Parathyroid adenoma (tissue), 2 donors: ENCODE results near the gene MTHFD2L.

Experiments
- H2AFZ ChIP-seq: fragments of 300-600 bp; sonication (generic); one replicate; pipeline ENCODE4 v1.7.0; 2017; ENCODE audit warnings: antibody characterized with exemption, mild to moderate bottlenecking
- H3K27ac ChIP-seq: fragments of 300-600 bp; sonication (generic); one replicate; pipeline ENCODE4 v1.7.0; 2017
- H3K27me3 ChIP-seq: fragments of 300-600 bp; sonication (generic); one replicate; pipeline ENCODE4 v1.7.0; 2017; ENCODE audit warnings: low read length; ENCODE audit not compliant: control insufficient read depth, insufficient read depth
- H3K36me3 ChIP-seq: fragments of 300-600 bp; sonication (generic); one replicate; pipeline ENCODE4 v1.7.0; 2017; ENCODE audit warnings: low read length; ENCODE audit not compliant: control insufficient read depth, insufficient read depth
- H3K4me1 ChIP-seq: fragments of 300-600 bp; sonication (generic); one replicate; pipeline ENCODE4 v1.7.0; 2017; ENCODE audit warnings: control low read depth
- H3K4me2 ChIP-seq: fragments of 300-600 bp; sonication (generic); one replicate; pipeline ENCODE4 v1.7.0; 2017; ENCODE audit warnings: low read length
- H3K4me3 ChIP-seq: fragments of 300-600 bp; sonication (generic); one replicate; pipeline ENCODE4 v1.7.0; 2017; ENCODE audit warnings: low read depth, low read length
- H3K79me2 ChIP-seq: fragments of 300-600 bp; sonication (generic); one replicate; pipeline ENCODE4 v1.7.0; 2017; ENCODE audit warnings: control low read depth
- H3K9ac ChIP-seq: fragments of 300-600 bp; sonication (generic); one replicate; pipeline ENCODE4 v1.7.0; 2017; ENCODE audit warnings: mild to moderate bottlenecking
- H3K9me3 ChIP-seq: fragments of 300-600 bp; sonication (generic); one replicate; pipeline ENCODE4 v1.7.0; 2017; ENCODE audit warnings: low read length; ENCODE audit not compliant: control insufficient read depth
- CTCF ChIP-seq: fragments of 300-600 bp; sonication (generic); IDR thresholded peaks from one replicate; pipeline ENCODE4 v1.7.0; 2017; ENCODE audit warnings: antibody characterized with exemption, mild to moderate bottlenecking
- donor health status: primary hyperparathyroidism.

Gene MTHFD2L

GRCh38 chr4:74315376-74315775 is 157.5 kb downstream of the MTHFD2L start:
- H3K4me1 ChIP-seq: no peaks in the 10 kb centered on the region
- H3K4me3 ChIP-seq: no peak overlapping the region
- no peak overlapping the region for H2AFZ ChIP-seq
- H3K79me2 ChIP-seq: no peaks in the 10 kb centered on the region
- H3K9ac ChIP-seq: no peak overlapping the region
- H3K36me3 ChIP-seq: no peaks in the 10 kb centered on the region
- no peak for TF ChIP-seq CTCF
- H3K4me2 ChIP-seq: no peak overlapping the region
- H3K27ac ChIP-seq: no peak overlapping the region
- H3K27me3 ChIP-seq: no peaks in the 10 kb centered on the region
- no peaks in the 10 kb centered on the region for H3K9me3 ChIP-seq

GRCh38 chr4:74316397-74316796 is 158.5 kb downstream of the MTHFD2L start:
- TF ChIP-seq CTCF: no peak
- no peak overlapping the region for H2AFZ ChIP-seq

GRCh38 chr4:74317616-74318246 is 159.8 kb downstream of the MTHFD2L start:
- H3K36me3 ChIP-seq: no peaks in the 10 kb centered on the region
- H3K79me2 ChIP-seq: no peaks in the 10 kb centered on the region
- no peaks in the 10 kb centered on the region for H3K4me1 ChIP-seq
- H3K27ac ChIP-seq: no peak overlapping the region
- H3K9me3 ChIP-seq: no peaks in the 10 kb centered on the region
- H3K9ac ChIP-seq: no peak overlapping the region
- no peak overlapping the region for H2AFZ ChIP-seq
- H3K4me2 ChIP-seq: no peak overlapping the region
- no peak for TF ChIP-seq CTCF
- H3K4me3 ChIP-seq: no peak overlapping the region
- no peaks in the 10 kb centered on the region for H3K27me3 ChIP-seq

More at GRCh38 chr4:74316397-74316796, 158.5 kb downstream of the MTHFD2L start:
- no peaks in the 10 kb centered on the region for H3K9me3 ChIP-seq
- H3K36me3 ChIP-seq: no peaks in the 10 kb centered on the region
- H3K9ac ChIP-seq: no peak overlapping the region
- H3K27ac ChIP-seq: no peak overlapping the region
- H3K79me2 ChIP-seq: no peaks in the 10 kb centered on the region
- H3K4me2 ChIP-seq: no peak overlapping the region
- H3K27me3 ChIP-seq: no peaks in the 10 kb centered on the region
- H3K4me3 ChIP-seq: no peak overlapping the region
- H3K4me1 ChIP-seq: no peaks in the 10 kb centered on the region

- Histone ChIP-seq H3K9me3 (no peaks in the 10 kb centered on the region), H3K4me1 (no peaks in the 10 kb centered on the region), H3K27me3 (no peaks in the 10 kb centered on the region)
These were observed 160.4 kb downstream of the MTHFD2L start for GRCh38 chr4:74318276-74318675.

More at GRCh38 chr4:74318276-74318675, 160.4 kb downstream of the MTHFD2L start:
- no peak for TF ChIP-seq CTCF
- H3K9ac ChIP-seq: no peak overlapping the region
- no peak overlapping the region for H3K27ac ChIP-seq
- no peak overlapping the region for H3K4me2 ChIP-seq
- no peak overlapping the region for H3K4me3 ChIP-seq
- no peaks in the 10 kb centered on the region for H3K36me3 ChIP-seq
- H3K79me2 ChIP-seq: no peaks in the 10 kb centered on the region
- H2AFZ ChIP-seq: no peak overlapping the region
